ENCODE results near the gene ARHGAP31. TPM values are rescaled to one million over a fixed set of nuclear protein-coding genes. Genes with fewer than 3 reads are reported as not detected.
"Not testable (repeated sequence)": the region's sequence is repeated elsewhere in the genome, so short reads cannot be mapped to it uniquely, and the experiment has no call there.

The ARHGAP31 gene
- polyA plus RNA-seq, 3 donors, result 4.7 to 9.8 (median 7.6) TPM

- peak overlapping the region; percentile 51 to 52 for H3K4me3 Mint-ChIP-seq
- H3K4me2 ChIP-seq (replicated peaks; ENCODE audit: extremely low read depth, low read length, poor library complexity, severe bottlenecking), result peak overlapping the region; percentile 17
- peaks cover 2 to 6% of the 10 kb centered on the region in 2 donors for H3K36me3 Mint-ChIP-seq
- intact Hi-C loops (cut with micrococcal nuclease), result loop anchor here in 1 of 2 donors (2.0 to 10.0 kb wide), 4 partner anchors 29 to 113 kb away; partner anchors contain the start of genes POGLUT1 and TMEM39A
- H3K4me3 ChIP-seq (replicated peaks in 1 of 3; ENCODE audit: low read depth in 2 of 3, low read length in 3 of 3), result no peak overlapping the region
- H3K9ac ChIP-seq (ENCODE audit: insufficient read depth, low read length, poor library complexity, severe bottlenecking), result no peak overlapping the region
- peaks cover 4% of the 10 kb centered on the region for H3K79me2 ChIP-seq (ENCODE audit: insufficient read depth, low read length)
- H2AFZ ChIP-seq (ENCODE audit: insufficient read depth, low read depth, low read length, poor library complexity, severe bottlenecking), result no peak overlapping the region
- H3K27ac Mint-ChIP-seq, result peak overlapping the region; percentile 86 to 97 (median 92)
- H3K9me3 ChIP-seq (replicated peaks in 1 of 2; ENCODE audit: control insufficient read depth in 1 of 2, insufficient read depth in 1 of 2, low read length in 2 of 2), result no peaks in the 10 kb centered on the region
- TF ChIP-seq, protein P1, sequence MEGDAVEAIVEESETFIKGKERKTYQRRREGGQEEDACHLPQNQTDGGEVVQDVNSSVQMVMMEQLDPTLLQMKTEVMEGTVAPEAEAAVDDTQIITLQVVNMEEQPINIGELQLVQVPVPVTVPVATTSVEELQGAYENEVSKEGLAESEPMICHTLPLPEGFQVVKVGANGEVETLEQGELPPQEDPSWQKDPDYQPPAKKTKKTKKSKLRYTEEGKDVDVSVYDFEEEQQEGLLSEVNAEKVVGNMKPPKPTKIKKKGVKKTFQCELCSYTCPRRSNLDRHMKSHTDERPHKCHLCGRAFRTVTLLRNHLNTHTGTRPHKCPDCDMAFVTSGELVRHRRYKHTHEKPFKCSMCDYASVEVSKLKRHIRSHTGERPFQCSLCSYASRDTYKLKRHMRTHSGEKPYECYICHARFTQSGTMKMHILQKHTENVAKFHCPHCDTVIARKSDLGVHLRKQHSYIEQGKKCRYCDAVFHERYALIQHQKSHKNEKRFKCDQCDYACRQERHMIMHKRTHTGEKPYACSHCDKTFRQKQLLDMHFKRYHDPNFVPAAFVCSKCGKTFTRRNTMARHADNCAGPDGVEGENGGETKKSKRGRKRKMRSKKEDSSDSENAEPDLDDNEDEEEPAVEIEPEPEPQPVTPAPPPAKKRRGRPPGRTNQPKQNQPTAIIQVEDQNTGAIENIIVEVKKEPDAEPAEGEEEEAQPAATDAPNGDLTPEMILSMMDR (IDR thresholded peaks at IDR 0.05), result no peak
- H3K4me1 Mint-ChIP-seq, result peaks cover 40% of the 10 kb centered on the region
- DNase-seq, result peak; percentile 91 to 97 (median 94)
- H3K4me1 ChIP-seq (ENCODE audit: control insufficient read depth in 1 of 2, insufficient read depth in 2 of 2, low read length in 2 of 2), result peaks cover 25 to 26% of the 10 kb centered on the region in 2 donors
- no peaks in the 10 kb centered on the region for H3K9me3 Mint-ChIP-seq
- H3K27me3 ChIP-seq (ENCODE audit: control insufficient read depth in 2 of 2, insufficient read depth in 2 of 2, low read length in 2 of 2), result no peaks in the 10 kb centered on the region
- peaks cover 0 to 2% (median 0%) of the 10 kb centered on the region in 3 donors for H3K27me3 Mint-ChIP-seq (ENCODE audit: low read depth in 3 of 3)
- H4K20me1 ChIP-seq (ENCODE audit: insufficient read depth, low read length), result peaks cover 26% of the 10 kb centered on the region
- H3K36me3 ChIP-seq (replicated peaks in 1 of 2; ENCODE audit: control insufficient read depth in 1 of 2, insufficient read depth in 2 of 2, low read length in 2 of 2), result no peaks in the 10 kb centered on the region
- no CpG with 5 or more reads among the region's 4 CpGs for WGBS (ENCODE audit: insufficient coverage)
- H3K27ac ChIP-seq (ENCODE audit: low read depth in 1 of 2, low read length in 2 of 2), result peak overlapping the region in 1 of 2 donors; percentile 80
Observed at GRCh38 chr3:119352034-119352609, 57.9 kb downstream of the ARHGAP31 start.

- H3K4me3 Mint-ChIP-seq, result peak overlapping the region in 1 of 2 donors; percentile 51
- WGBS (ENCODE audit: insufficient coverage), result 5% methylated on average over 2 of the region's 6 CpGs
- H3K36me3 ChIP-seq (replicated peaks in 1 of 2; ENCODE audit: control insufficient read depth in 1 of 2, insufficient read depth in 2 of 2, low read length in 2 of 2), result no peaks in the 10 kb centered on the region
- H3K27me3 ChIP-seq (ENCODE audit: control insufficient read depth in 2 of 2, insufficient read depth in 2 of 2, low read length in 2 of 2), result no peaks in the 10 kb centered on the region
- H3K4me1 Mint-ChIP-seq, result peaks cover 44% of the 10 kb centered on the region
- no peak overlapping the region for H3K4me3 ChIP-seq (replicated peaks in 1 of 3; ENCODE audit: low read depth in 2 of 3, low read length in 3 of 3)
- peak overlapping the region; percentile 86 to 97 (median 92) for H3K27ac Mint-ChIP-seq
- H3K27ac ChIP-seq (ENCODE audit: low read depth in 1 of 2, low read length in 2 of 2), result peak overlapping the region; percentile 34 to 80
- peaks cover 24% of the 10 kb centered on the region for H4K20me1 ChIP-seq (ENCODE audit: insufficient read depth, low read length)
- DNase-seq, result peak; percentile 73 to 87 (median 81)
- H3K27me3 Mint-ChIP-seq (ENCODE audit: low read depth in 3 of 3), result peaks cover 0 to 5% (median 0%) of the 10 kb centered on the region in 3 donors
- H3K4me2 ChIP-seq (replicated peaks; ENCODE audit: extremely low read depth, low read length, poor library complexity, severe bottlenecking), result peak overlapping the region; percentile 17
- H3K79me2 ChIP-seq (ENCODE audit: insufficient read depth, low read length), result peaks cover 4% of the 10 kb centered on the region
- intact Hi-C loops (cut with micrococcal nuclease), result loop anchor here in 1 of 2 donors (2.0 to 10.0 kb wide), 4 partner anchors 30 to 112 kb away; partner anchors contain the start of genes POGLUT1 and TMEM39A
- no peak overlapping the region for H2AFZ ChIP-seq (ENCODE audit: insufficient read depth, low read depth, low read length, poor library complexity, severe bottlenecking)
- H3K9me3 ChIP-seq (replicated peaks in 1 of 2; ENCODE audit: control insufficient read depth in 1 of 2, insufficient read depth in 1 of 2, low read length in 2 of 2), result no peaks in the 10 kb centered on the region
- peaks cover 25 to 29% of the 10 kb centered on the region in 2 donors for H3K4me1 ChIP-seq (ENCODE audit: control insufficient read depth in 1 of 2, insufficient read depth in 2 of 2, low read length in 2 of 2)
- peak overlapping the region; percentile 9 for H3K9ac ChIP-seq (ENCODE audit: insufficient read depth, low read length, poor library complexity, severe bottlenecking)
- no peaks in the 10 kb centered on the region for H3K9me3 Mint-ChIP-seq
- H3K36me3 Mint-ChIP-seq, result peaks cover 2 to 6% of the 10 kb centered on the region in 2 donors
- TF ChIP-seq, protein P1 (IDR thresholded peaks at IDR 0.05), result peak; percentile 58
Observed at GRCh38 chr3:119352863-119353527, 58.8 kb downstream of the ARHGAP31 start.

DNA sequence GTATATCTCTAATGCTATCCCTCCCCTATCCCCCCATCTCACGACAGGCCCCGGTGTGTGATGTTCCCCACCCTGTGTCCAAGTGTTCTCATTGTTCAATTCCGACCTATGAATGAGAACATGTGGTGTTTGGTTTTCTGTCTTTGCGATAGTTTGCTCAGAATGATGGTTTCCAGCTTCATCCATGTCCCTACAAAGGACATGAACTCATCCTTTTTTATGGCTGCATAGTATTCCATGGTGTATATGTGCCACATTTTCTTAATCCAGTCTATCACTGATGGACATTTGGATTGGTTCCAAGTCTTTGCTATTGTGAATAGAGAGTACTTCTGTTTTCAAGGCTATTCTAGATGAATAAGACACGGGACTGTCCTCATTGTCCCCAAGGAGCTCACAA lies 61.4 kb downstream of the ARHGAP31 start:
- H3K27ac ChIP-seq (ENCODE audit: low read depth in 1 of 2, low read length in 2 of 2); H2AFZ ChIP-seq (ENCODE audit: insufficient read depth, low read depth, low read length, poor library complexity, severe bottlenecking); H3K27me3 Mint-ChIP-seq (ENCODE audit: low read depth in 3 of 3); H3K9ac ChIP-seq (ENCODE audit: insufficient read depth, low read length, poor library complexity, severe bottlenecking); H3K36me3 Mint-ChIP-seq; H3K27me3 ChIP-seq (ENCODE audit: control insufficient read depth in 2 of 2, insufficient read depth in 2 of 2, low read length in 2 of 2); H3K4me3 ChIP-seq (replicated peaks in 1 of 3; ENCODE audit: low read depth in 2 of 3, low read length in 3 of 3); H3K36me3 ChIP-seq (replicated peaks in 1 of 2; ENCODE audit: control insufficient read depth in 1 of 2, insufficient read depth in 2 of 2, low read length in 2 of 2); H3K4me3 Mint-ChIP-seq; H3K9me3 ChIP-seq (replicated peaks in 1 of 2; ENCODE audit: control insufficient read depth in 1 of 2, insufficient read depth in 1 of 2, low read length in 2 of 2); H3K9me3 Mint-ChIP-seq; H3K79me2 ChIP-seq (ENCODE audit: insufficient read depth, low read length); H3K27ac Mint-ChIP-seq; H3K4me2 ChIP-seq (replicated peaks; ENCODE audit: extremely low read depth, low read length, poor library complexity, severe bottlenecking); DNase-seq: not testable (repeated sequence)
- peaks cover 31% of the 10 kb centered on the region for H4K20me1 ChIP-seq (ENCODE audit: insufficient read depth, low read length)
- intact Hi-C loops (cut with micrococcal nuclease), result loop anchor here in 1 of 2 donors (10.0 kb wide), 1 partner anchor 109 kb away; the partner anchor contains the start of genes POGLUT1 and TMEM39A
- H3K4me1 Mint-ChIP-seq, result peaks cover 40% of the 10 kb centered on the region
- H3K4me1 ChIP-seq (ENCODE audit: control insufficient read depth in 1 of 2, insufficient read depth in 2 of 2, low read length in 2 of 2), result peaks cover 31 to 38% of the 10 kb centered on the region in 2 donors
- WGBS (ENCODE audit: insufficient coverage), result no CpG with 5 or more reads among the region's 5 CpGs
